PC-9 (cell line): ENCODE results near the gene SPEG.

Experiments used
- EZH2 ChIP-seq: fragments of 200-600 bp; sonication (generic); IDR thresholded peaks from 2 replicates; pipeline ENCODE4 v1.8.0; 2017; ENCODE audit warnings: antibody characterized with exemption, low read depth
- TF ChIP-seq, protein P1 (sequence below): fragments of 200-600 bp; sonication (generic); conservative IDR thresholded peaks from 2 replicates; pipeline ENCODE4 v1.6.1; 2017; ENCODE audit warnings: mixed run types, antibody characterized with exemption, mild to moderate bottlenecking, moderate library complexity

DNA sequence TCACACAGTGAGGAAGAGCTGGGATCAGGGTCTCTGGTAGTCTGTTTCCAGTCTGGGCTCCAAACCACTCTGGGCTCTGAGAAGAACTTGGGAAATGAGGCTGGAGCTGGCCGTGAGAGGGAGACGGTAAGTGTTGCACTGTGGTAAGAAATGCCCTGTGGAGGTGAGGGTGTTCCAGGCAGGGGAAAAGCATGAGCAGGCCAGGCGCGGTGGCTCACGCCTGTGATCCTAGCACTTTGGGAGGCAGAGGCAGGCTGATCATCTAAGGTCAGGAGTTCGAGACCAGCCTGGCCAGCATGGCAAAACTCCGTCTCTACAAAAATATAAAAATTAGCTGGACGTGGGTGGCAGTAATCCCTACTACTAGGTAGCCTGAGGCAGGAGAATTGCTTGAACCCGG lies 30.8 kb upstream of the SPEG start:
- TF ChIP-seq, protein P1, sequence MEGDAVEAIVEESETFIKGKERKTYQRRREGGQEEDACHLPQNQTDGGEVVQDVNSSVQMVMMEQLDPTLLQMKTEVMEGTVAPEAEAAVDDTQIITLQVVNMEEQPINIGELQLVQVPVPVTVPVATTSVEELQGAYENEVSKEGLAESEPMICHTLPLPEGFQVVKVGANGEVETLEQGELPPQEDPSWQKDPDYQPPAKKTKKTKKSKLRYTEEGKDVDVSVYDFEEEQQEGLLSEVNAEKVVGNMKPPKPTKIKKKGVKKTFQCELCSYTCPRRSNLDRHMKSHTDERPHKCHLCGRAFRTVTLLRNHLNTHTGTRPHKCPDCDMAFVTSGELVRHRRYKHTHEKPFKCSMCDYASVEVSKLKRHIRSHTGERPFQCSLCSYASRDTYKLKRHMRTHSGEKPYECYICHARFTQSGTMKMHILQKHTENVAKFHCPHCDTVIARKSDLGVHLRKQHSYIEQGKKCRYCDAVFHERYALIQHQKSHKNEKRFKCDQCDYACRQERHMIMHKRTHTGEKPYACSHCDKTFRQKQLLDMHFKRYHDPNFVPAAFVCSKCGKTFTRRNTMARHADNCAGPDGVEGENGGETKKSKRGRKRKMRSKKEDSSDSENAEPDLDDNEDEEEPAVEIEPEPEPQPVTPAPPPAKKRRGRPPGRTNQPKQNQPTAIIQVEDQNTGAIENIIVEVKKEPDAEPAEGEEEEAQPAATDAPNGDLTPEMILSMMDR: no peak
- no peak for TF ChIP-seq EZH2
